IPS-NIHi11 (cell line): ENCODE data around the gene FSTL4.

Experiments
- DNase-seq: peaks from one replicate; pipeline ENCODE4 v3.0.0; 2012; ENCODE audit warnings: mixed read lengths, low spot score

Gene FSTL4

GRCh38 chr5:133512896-133513295 lies 99.4 kb downstream of the FSTL4 start:
- DNase-seq, result no peak

DNA sequence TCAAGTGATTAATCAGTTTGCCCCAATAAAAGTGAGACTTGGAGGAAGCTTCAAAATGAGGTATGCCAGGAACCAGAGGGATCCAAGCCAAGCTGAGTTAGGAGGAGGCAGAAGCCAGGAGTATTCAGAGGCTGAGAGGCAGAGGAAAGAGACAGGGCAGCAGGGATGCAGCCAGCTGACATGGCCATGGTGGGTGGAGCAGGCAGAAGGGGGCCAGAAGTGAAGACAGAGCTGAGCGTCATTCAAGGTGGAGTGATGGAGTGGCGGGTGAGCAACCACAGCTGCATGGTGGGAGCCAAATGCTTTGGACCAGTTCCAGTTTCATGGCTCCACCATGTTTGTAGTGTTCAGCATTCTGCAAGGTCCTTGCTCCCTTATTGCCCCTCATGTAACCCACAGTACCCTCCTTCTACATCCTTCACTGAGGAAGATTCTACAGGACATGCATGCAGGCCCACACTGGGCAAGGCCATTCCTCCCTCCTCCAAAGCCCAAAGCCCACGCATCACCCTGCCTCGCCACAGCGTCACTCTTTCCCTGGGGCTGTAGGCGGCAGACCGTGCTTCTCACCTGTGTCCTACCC lies 100.6 kb downstream of the FSTL4 start:
- no peak for DNase-seq

DNA sequence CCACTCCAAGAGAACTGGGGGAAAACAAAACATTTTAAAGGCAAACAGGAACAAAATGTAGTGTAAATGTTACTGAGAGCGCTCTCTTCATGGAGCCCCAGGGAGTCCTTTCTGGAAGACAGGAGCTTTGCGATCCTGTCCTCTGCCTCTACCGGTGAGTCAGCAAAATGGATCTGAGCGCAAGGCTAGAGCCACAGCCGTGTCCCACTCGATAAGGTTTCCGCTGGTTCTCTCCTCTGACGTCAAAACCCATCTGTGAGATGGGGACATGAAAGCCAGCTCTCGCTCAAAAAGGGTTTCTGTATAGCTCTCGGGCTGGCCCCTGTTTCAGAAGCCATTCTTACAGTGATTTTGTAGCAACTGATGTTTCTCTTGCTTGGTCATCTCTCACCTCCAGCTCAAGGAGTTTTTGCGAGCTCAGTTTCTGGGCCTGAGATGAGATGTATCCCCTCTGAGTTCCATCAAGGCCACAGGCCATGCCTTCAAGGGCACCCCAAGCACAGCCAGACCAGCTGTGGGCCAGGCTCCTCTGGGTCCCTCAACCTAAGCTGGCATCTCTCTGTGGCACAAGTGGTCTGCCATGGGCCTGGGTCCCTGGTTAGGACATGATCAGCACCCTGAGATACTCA lies 101.6 kb downstream of the FSTL4 start:
- no peak for DNase-seq

GRCh38 chr5:133509742-133510079 lies 102.6 kb downstream of the FSTL4 start:
- DNase-seq, result no peak

DNA sequence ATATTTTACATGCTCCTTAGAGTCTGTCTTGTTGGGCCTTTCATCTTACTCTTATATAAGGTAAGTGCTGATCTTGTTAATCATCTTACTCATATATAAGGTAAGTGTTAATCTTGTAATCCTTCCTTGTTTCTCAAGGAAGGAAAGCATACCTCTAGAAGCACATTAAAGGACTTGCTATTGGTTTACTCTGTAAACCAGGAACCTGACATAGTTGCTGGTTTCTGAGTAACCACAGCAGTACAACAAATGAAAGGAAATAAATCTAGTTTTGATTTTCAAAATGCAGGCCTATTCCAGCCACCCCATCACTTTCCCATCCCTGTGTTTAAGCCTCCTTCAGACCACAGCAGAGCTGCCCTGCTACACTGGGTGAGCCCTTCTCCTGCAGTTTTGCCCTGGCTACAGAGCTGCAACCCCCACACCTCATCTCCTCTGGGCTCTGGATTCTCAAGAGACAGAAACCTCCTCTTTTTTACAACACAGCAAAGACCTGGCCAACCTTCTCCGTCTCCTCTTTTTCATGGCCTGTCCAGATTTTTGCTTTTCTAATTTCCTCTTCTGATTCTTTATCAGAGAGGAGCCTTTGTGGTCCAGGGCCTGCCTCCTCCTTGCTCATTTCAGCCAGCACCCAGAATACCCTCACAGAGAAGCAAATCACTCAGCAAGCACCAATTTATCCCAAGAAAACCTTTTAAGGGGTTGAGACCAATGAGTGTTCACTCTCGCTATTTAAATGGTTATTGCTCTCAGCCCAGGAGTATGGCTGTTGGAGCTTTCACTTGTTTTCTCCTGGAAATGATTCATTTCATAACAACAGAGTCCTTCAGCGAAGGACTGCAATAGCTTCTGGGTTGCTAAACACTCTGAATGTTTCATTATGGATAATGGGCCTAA lies 103.2 kb downstream of the FSTL4 start:
- no peak for DNase-seq

- no peak for DNase-seq
Observed at GRCh38 chr5:133508331-133508730, 104.0 kb downstream of the FSTL4 start.

GRCh38 chr5:133506181-133506580 lies 106.2 kb downstream of the FSTL4 start:
- DNase-seq, result no peak

DNA sequence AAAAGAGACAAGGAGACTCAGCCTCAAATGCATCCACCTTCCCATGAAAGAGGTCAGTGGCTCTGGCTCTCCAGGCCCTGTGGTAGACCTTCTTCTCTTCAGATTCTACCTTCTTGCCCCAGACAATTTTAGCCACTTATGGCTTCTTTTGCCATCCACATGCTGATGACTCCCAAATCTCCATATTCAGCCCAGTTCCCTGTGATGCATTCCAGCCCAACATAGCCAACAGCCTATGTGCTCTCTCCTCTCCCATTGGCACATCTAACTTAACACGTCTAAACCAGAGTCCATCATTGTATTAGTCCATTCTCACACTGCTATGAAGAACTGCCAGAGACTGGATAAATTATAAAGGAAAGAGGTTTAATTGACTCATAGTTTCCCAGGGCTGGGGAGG lies 108.8 kb downstream of the FSTL4 start:
- no peak for DNase-seq

DNA sequence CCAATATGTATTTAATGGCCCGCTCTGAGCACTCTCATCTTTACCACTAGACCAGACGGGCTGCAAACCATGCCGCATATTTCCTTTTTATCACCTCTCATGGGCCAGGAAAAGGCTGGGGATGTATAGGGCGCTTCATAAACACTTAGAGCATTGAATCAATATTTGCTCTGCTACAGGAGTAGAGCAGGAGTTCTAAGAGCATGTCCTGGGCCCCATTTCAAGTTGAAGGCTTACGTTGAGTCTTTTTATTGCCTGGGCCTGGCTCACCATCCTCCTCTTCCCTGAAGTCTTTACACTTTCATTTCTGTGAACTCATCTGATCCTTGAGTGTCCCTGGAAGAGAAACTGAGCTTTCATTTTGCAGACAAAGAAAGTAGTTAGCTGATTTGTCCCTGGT lies 112.4 kb downstream of the FSTL4 start:
- no peak for DNase-seq

DNA sequence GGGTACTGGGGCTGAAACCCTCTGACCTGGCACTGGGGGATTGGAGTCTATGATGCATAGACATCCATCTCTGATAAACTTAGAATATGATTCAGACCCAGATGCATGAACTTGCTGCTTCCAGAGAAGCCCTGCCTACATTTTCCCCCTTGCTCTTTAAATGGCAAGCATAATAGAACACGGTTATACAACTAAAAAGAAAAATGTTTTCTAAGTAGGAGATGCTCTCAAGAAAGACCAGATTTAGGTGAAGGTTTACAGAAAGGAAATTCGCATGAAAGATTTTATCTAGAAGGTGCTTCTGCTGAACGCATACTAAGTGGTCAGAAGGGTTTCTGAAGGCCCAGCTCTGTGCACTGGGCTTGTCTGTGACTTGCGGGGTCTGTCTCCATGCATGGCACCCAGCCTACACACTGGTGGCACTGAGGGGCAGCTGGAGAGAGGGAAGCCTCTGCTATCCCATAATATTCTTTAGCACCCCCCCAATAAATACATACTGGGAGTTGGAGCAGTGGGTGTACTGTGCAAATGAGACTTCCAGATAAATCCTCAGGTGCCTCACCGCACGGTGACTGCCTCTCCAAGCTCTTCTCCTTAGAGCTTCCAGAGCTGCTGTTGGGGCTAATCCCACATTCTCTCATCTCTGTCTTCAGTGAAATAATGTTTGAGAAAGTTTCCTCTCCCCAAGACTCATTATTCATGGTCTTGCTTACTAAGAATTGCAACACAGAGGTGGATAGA lies 114.6 kb downstream of the FSTL4 start:
- no peak for DNase-seq

- DNase-seq, result no peak
Observed at GRCh38 chr5:133496631-133497030, 115.7 kb downstream of the FSTL4 start.

- no peak for DNase-seq
Observed at GRCh38 chr5:133494923-133495246, 117.5 kb downstream of the FSTL4 start.

DNA sequence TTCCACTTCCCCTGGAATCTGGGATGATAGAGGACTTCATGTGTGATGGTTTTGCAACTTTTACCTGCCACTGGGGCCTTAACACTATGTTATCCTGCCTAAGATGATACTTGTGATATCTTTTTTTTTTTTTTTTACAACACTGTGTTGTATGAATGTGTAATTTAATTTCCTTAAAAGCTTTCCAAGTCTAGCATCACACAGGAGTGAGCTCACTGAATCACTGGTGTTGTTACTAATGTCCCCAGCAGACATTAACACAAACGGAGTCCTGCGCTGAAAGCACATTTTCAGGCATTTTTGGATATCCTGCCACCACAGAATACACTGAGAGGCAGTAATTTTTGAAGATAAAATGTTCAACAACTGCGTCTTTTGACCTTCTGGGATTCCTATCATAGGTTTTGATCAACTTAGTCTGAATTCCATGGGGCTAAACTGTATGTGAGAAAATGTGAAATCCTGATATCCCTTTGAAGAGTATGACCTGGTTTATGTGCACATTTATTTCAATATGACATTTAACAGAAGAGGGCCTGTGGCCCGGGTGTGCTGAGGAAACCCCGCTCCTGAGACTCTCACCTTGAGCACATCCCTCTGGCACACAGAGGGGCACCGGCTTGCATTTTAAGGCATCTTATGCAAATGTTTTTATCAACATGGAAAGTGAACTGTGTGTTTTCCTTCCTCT lies 118.0 kb downstream of the FSTL4 start:
- DNase-seq, result no peak

DNA sequence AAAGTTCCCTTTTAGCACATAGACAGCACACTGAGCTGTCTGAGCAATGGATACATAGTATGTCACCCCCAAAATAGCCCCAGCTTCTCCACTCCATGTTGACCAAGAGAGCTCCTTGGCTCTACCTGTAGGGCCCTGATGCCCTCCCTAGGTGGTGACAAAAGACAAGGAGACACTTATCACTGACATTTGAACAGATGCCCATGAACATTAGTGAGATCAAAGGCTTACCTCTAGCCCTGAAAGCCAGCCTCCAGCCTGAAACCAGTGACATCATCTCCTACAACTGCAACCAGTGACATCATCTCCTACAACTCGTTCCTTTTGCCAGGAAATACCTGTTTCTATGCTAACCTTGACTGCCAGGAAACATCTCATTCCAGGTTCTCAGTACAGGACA lies 122.7 kb downstream of the FSTL4 start:
- no peak for DNase-seq

- no peak for DNase-seq
Observed at GRCh38 chr5:133487093-133487492, 125.2 kb downstream of the FSTL4 start.

GRCh38 chr5:133485468-133485867 lies 126.9 kb downstream of the FSTL4 start:
- DNase-seq, result no peak

- no peak for DNase-seq
Observed at GRCh38 chr5:133483406-133484090, 128.8 kb downstream of the FSTL4 start.

DNA sequence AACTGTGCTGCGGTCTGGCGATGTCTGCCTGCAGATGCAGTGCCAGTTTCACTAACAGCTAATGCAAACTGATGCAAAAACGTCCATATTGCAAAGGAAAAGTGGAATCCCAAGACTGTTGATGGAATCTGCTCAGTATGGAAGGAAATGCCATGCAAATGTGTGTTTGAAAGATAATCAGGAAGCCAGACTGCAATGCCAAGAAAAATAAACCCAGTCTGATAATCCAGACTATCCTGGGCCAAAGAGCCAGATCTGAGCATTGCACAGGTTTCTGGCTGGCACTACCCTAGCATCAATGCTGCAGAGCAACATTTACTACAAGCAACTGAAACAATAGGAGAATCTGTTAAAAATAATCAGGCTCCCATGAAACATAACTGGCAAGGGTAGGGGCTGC lies 130.3 kb downstream of the FSTL4 start:
- no peak for DNase-seq

DNA sequence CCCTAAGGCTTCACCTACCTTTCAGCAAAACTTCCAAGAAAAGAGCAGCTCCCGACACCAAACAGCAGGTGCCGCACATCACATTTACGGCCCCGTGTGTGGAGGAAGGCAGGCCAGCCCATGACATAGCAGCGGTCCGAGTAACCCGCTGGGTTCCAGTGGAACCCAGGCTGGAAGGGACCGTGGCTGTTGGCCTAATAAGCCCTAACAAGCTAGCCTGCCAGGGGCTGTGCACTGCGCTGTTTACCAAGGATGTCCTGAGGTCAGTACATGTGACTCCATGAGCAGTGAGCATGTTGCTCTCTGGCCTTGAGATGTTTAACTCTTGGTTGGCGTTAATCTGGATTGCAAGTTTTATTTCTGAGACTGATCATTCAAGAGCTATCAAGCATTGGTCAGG lies 131.5 kb downstream of the FSTL4 start:
- no peak for DNase-seq

- no peak for DNase-seq
Observed at GRCh38 chr5:133480366-133480765, 132.0 kb downstream of the FSTL4 start.

DNA sequence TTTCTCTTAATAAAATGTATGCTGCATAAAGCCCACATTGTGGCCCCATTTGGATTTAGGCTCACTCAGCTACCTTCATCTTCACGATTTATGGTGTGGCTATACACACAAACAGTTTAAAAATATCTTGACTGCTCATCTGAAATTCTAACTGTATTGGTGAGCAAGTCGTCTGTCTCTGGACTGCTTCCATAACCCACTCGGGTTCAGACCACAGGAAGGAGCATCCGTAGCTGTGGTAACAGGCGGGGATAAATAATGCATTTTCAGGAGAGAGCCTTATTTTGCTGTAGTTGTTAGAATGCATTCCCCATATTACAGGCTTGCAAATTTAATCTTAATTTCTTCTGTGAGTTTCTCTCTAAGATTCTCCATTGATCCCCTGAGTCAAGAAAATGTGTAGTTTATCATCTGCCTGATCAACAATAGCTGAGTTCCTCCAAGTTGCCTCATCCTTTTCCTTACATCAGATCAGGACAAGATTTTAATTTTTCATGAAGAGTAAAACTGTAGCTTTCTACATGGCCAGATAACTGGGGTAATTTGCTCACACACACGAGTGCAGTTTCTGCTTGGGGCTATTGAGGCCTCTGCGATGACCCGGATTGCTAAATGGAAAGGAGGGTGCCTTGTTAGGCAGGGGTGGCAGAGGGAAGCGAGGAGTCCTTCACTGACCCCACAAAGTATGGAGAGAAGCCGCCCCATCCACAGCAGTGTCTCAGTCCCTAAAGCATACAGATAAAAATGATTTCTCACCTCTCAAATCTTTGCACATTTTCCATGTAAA lies 133.9 kb downstream of the FSTL4 start:
- no peak for DNase-seq
